Measurements from ENCODE around the gene MYPOP. TPM values are rescaled to one million over a fixed set of nuclear protein-coding genes. Genes with fewer than 3 reads are reported as not detected.

MYPOP gene
- total RNA-seq, 2 experiments from 2014 or later: 10.4 to 11.3 TPM

DNA sequence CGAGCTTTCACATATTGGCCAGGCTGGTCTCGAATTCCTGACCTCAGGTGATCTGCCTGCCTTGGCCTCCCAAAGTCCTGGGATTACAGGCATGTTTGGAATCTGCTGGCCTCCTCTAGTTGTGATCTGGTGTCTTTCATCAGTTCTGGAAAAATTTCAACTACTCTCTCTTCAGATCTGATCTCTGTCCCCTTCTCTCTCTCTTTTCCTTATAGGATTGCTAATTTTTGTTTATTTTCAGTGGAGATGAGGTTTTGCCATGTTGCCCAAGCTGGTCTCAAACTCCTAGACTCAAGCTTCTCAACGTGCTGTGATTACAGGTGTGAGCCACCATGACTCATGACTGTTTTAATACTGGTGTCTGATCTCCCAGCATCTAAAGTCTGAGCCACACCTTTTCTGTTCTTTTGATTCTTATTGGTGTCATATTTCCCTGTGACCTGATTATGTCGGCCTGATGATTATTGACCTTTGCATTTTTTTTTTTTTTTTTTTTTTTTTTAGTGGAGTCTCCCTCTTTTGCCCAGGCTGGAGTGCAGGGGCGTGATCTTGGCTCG is 22.6 kb upstream of the MYPOP start:
- no peaks in the 10 kb centered on the region for H3K9me3 Mint-ChIP-seq (ENCODE audit: insufficient read depth)
- ATAC-seq: no peak

DNA sequence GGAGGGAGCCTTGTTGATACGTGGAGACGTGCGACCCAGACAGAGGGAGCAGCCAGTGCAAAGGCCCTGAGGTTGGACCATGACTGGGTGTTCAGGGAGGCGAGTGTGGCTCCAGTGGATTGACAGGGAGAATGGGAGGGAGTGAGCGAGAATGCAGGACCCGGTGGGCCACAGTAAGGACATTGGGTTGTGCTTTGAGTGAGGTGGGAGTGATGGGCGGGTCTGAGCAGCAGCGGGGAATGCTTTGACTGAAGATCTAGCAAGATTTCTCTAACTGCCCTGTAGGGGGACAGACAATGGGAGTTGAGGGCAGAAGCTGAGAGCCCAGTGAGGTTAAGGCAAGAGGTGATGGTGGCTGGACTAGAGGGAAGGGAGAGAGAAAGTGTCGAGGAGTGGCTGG is 19.9 kb upstream of the MYPOP start:
- peaks cover 49% of the 10 kb centered on the region for H3K4me1 Mint-ChIP-seq (ENCODE audit: low read depth)
- no peaks in the 10 kb centered on the region for H3K9me3 Mint-ChIP-seq (ENCODE audit: insufficient read depth)
- no peak overlapping the region for H3K4me3 Mint-ChIP-seq
- ATAC-seq (no peak), DNase-seq (peak; percentile 31)
- H3K27ac Mint-ChIP-seq: no peak overlapping the region
- CTCF ChIA-PET: interaction anchor here (1.0 to 1.2 kb wide), 2 partner anchors 20 to 153 kb away, joined by 3 read pairs; partner anchors contain the start of genes MYPOP and SIX5
- peaks cover 4% of the 10 kb centered on the region for H3K27me3 Mint-ChIP-seq (ENCODE audit: low read depth)
- H3K36me3 Mint-ChIP-seq (ENCODE audit: low read depth): no peaks in the 10 kb centered on the region
- POLR2A ChIA-PET: no interaction called here

More for the DNA sequence above, 22.6 kb upstream of the MYPOP start:
- Mint-ChIP-seq H3K4me3 (no peak overlapping the region), H3K27ac (peak overlapping the region; percentile 11), H3K4me1 (ENCODE audit: low read depth) (peaks cover 37% of the 10 kb centered on the region), H3K36me3 (ENCODE audit: low read depth) (peaks cover 2% of the 10 kb centered on the region), H3K27me3 (ENCODE audit: low read depth) (peaks cover 11% of the 10 kb centered on the region)
- ChIA-PET CTCF (no interaction called here), POLR2A (no interaction called here)
- no peak for DNase-seq

DNA sequence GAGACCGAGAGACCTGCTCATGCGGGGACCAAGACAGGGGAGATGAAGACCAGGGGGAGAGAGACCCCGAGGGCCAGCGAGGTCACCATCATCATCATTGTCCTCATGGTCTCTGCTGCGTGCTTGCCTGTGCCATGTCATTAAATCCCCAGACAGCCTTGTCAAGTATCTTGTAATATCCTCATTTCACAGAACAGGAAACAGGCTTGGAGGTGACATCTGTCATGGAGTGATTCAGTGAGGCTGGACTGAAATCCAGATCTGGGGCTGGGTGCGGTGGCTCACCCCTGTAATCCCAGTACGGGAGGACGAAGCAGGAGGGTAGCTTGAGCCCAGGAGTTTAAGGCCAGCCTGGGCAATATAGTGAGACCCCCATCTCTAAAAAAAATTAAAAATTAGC is 18.0 kb upstream of the MYPOP start:
- peak; percentile 32 for DNase-seq
- no peaks in the 10 kb centered on the region for H3K36me3 Mint-ChIP-seq (ENCODE audit: low read depth)
- peak overlapping the region; percentile 58 for H3K27ac Mint-ChIP-seq
- H3K4me1 Mint-ChIP-seq (ENCODE audit: low read depth): peaks cover 51% of the 10 kb centered on the region
- H3K27me3 Mint-ChIP-seq (ENCODE audit: low read depth): peaks cover 9% of the 10 kb centered on the region
- H3K4me3 Mint-ChIP-seq: no peak overlapping the region
- peak; percentile 10 for ATAC-seq
- ChIA-PET CTCF (no interaction called here), POLR2A (no interaction called here)
- H3K9me3 Mint-ChIP-seq (ENCODE audit: insufficient read depth): peaks cover 3% of the 10 kb centered on the region

DNA sequence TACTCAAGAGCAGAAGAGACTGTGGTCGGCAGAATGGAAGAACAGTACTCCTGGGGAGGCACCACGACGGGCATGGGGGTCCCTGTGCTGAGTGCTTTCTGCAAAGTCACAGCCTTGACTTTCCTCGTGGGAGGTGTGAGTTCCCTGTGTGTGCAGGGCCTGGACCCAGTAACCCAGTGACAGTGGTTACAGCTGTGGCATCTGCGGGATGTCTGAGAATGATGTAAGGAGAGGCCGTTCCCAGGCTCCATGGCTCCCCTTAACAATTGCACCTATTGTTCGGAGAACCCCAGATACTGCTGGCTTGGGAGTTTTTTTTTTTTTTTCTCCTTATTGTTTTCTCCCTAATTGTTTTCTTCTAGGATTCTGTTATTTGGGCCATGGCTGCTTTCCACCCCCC is 17.3 kb upstream of the MYPOP start:
- Mint-ChIP-seq H3K27me3 (ENCODE audit: low read depth) (peaks cover 9% of the 10 kb centered on the region), H3K9me3 (ENCODE audit: insufficient read depth) (peaks cover 3% of the 10 kb centered on the region), H3K27ac (no peak overlapping the region), H3K4me3 (no peak overlapping the region), H3K4me1 (ENCODE audit: low read depth) (peaks cover 47% of the 10 kb centered on the region), H3K36me3 (ENCODE audit: low read depth) (no peaks in the 10 kb centered on the region)
- DNase-seq: no peak
- CTCF ChIA-PET: interaction anchor here (0.7 kb wide), 2 partner anchors 8 to 36 kb away, joined by 3 to 4 read pairs; no protein-coding TSS in a partner anchor
- peak; percentile 14 for ATAC-seq
- POLR2A ChIA-PET: no interaction called here

DNA sequence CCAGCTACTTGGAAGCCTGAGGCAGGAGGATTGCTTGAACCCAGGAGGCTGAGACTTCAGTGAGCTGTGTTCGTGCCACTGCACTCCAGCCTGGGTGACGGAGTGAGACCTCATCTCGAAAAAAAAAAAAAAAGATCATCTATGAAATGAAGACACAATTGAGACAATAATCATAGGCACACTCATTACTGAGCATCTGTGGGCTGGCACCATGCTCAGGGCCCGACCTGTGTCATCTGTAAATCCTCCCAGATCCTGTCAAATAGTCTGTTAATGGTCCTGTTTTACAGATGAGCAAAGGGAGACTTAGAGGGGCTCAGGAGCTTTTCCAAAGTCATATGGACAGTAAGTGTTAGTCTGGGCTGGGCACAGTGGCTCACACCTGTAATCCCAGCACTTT is 16.3 kb upstream of the MYPOP start:
- no peak for ATAC-seq
- peaks cover 48% of the 10 kb centered on the region for H3K4me1 Mint-ChIP-seq (ENCODE audit: low read depth)

DNA sequence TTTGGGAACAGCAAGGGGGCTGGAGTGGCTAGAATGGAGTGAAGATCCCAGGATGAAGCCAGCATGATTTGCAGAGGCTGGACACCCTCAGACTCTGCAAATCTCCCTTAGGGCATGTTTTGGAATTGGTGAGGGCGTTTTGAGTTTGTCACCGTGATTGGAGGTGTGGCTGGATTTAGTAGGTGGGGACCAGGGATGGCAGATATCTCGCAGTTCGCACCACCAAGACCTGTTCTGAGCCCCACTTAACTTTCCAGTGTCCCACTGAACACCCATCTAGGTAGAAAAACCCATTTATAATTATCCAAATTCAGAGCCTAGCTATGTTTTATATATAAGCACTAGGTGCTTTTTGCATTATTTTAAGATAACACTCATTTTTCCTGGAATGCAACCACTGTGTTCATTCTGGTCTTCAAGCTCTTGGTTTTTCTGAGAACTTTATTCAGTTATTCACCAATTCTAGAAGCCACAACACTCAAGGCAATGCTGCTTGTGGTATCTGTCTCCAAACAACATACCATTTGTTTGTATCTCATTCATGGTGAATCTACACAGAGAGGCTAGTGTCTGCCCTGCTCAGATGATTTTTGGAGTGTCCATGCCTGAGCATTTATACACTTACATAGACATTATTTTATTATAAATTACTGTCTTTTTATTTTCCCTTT is 15.1 kb upstream of the MYPOP start:
- DNase-seq: peak; percentile 69
- POLR2A ChIA-PET: interaction anchor here (0.7 to 1.3 kb wide), 2 partner anchors 14 to 16 kb away, joined by 3 to 5 read pairs; partner anchors contain the start of gene MYPOP
- peaks cover 3% of the 10 kb centered on the region for H3K9me3 Mint-ChIP-seq (ENCODE audit: insufficient read depth)
- H3K27ac Mint-ChIP-seq: peak overlapping the region; percentile 84
- no peaks in the 10 kb centered on the region for H3K36me3 Mint-ChIP-seq (ENCODE audit: low read depth)
- CTCF ChIA-PET: interaction anchor here (0.6 to 1.0 kb wide), 2 partner anchors 14 to 111 kb away, joined by 3 to 8 read pairs; partner anchors contain the start of gene MYPOP
- peaks cover 49% of the 10 kb centered on the region for H3K4me1 Mint-ChIP-seq (ENCODE audit: low read depth)
- peak; percentile 85 for ATAC-seq
- peaks cover 18% of the 10 kb centered on the region for H3K27me3 Mint-ChIP-seq (ENCODE audit: low read depth)
- H3K4me3 Mint-ChIP-seq: peak overlapping the region; percentile 43

More for the DNA sequence above, 16.3 kb upstream of the MYPOP start:
- Mint-ChIP-seq H3K9me3 (ENCODE audit: insufficient read depth) (peaks cover 3% of the 10 kb centered on the region), H3K27me3 (ENCODE audit: low read depth) (peaks cover 9% of the 10 kb centered on the region), H3K27ac (peak overlapping the region; percentile 25), H3K4me3 (no peak overlapping the region), H3K36me3 (ENCODE audit: low read depth) (no peaks in the 10 kb centered on the region)
- ChIA-PET CTCF (interaction anchor here (0.7 kb wide), 2 partner anchors 9 to 35 kb away, joined by 3 to 4 read pairs; no protein-coding TSS in a partner anchor), POLR2A (interaction anchor here (1.3 kb wide), 1 partner anchor 17 kb away, joined by 5 read pairs; the partner anchor contains the start of gene MYPOP)
- no peak for DNase-seq

DNA sequence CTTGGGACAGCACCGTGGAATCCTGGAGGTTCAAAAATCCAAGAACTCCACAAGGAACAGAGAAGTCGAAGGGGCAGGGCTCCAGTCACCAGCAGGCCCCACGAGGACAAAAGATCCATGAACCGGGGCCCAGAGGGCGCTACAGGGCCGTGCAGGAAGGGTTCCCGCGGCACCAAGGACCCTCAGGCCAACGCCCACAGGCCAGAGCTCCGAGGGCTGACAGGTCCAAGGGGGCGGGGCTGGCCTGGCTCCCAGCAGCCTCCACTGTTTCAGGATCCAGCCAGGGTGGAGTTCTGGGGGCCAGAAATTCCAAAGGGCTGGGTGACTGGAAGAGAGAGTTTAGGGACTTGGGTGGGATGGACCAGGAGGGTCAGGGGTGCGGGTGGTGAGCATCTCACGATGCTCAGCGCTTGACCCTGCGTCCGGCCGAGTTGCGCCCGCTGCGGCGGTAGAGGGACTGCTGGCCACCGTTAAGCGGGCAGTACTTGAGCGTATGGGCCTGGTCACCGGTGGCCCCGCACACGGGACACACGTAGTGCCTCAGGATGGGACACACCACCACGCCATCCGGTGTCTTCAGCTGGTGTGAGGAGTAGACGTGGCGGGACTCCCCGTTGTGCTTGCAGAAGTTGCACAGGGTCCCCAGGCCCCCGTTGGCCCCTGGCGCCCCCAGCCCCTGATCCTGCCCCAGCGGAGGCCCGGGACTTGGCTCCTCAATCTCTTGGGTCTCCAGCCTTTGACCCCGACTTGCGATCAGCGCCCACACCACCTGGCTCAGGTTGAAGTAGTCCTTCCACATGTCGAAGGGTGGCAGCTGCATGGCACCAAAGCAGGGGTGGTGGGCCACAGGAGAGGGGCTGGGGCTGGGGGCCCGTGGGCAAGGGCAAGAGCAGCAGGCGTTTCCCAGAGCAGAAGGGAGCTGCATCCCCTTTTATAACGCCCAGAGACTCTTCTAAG is 11.7 kb upstream of the MYPOP start, which contains the start of gene NANOS2:
TSS of gene NANOS2 (minus strand) at position 905 of the 957 bp plus-strand sequence. CDS start at position 820, 85 bp downstream.
- H3K27ac Mint-ChIP-seq: no peak within 1 kb of the TSS

DNA sequence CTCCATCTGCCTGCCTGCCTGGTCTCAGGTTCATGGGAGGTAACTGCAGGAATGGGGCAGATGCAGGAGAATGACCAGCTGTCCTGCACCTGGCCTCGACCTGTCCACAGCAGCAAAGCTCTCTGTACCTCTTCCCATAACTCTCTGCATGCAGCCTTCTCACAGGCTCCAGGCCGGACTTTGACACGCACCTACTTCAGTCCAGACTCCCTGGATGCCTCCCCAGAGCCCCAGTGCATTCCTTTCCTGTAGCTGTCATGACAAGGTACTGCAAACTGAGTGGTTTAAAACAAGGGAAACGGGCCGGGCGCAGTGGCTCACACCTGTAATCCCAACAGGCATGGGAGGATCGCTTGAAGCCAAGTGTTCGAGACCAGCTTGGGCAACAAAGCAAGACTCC is 8.9 kb upstream of the MYPOP start:
- no peak for DNase-seq
- H3K9me3 Mint-ChIP-seq (ENCODE audit: insufficient read depth): peaks cover 1% of the 10 kb centered on the region
- ATAC-seq: no peak
- peaks cover 8% of the 10 kb centered on the region for H3K4me1 Mint-ChIP-seq (ENCODE audit: low read depth)
- H3K36me3 Mint-ChIP-seq (ENCODE audit: low read depth): no peaks in the 10 kb centered on the region
- no peak overlapping the region for H3K27ac Mint-ChIP-seq
- CTCF ChIA-PET: no interaction called here
- POLR2A ChIA-PET: interaction anchor here (0.9 kb wide), 1 partner anchor 9 kb away, joined by 3 read pairs; the partner anchor contains the start of gene MYPOP
- no peak overlapping the region for H3K4me3 Mint-ChIP-seq
- peaks cover 28% of the 10 kb centered on the region for H3K27me3 Mint-ChIP-seq (ENCODE audit: low read depth)

More for the DNA sequence above, 11.7 kb upstream of the MYPOP start, which contains the start of gene NANOS2:
- ATAC-seq: no peak
- Mint-ChIP-seq H3K4me1 (ENCODE audit: low read depth) (peaks cover 28% of the 10 kb centered on the region), H3K36me3 (ENCODE audit: low read depth) (no peaks in the 10 kb centered on the region), H3K27me3 (ENCODE audit: low read depth) (peaks cover 29% of the 10 kb centered on the region), H3K4me3 (no peak within 1 kb of the TSS), H3K9me3 (ENCODE audit: insufficient read depth) (peaks cover 3% of the 10 kb centered on the region)
- ChIA-PET POLR2A (no interaction called here), CTCF (interaction anchor here (1.5 kb wide), 1 partner anchor 11 kb away, joined by 5 read pairs; no protein-coding TSS in a partner anchor)
- DNase-seq: peak; percentile 51

DNA sequence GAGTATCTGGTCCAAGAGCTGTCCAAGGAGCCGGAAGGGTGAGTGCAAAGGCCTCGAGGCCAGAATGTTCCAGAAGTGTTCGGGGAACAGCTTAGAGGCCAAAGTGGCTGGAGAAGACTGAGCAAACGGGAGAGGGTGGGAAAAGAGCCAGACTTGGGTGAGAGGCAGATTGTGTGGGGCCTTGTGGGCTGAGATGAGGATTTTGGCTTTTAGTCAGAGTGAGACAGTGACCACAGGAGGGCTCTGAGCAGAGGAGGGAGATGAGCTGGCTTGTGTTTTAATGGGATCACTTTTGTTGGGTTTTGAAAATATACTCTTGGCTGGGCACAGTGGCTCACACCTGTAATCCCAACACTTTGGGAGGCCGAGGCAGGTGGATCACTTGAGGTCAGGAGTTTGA is 6.5 kb upstream of the MYPOP start:
- peaks cover 25% of the 10 kb centered on the region for H3K27me3 Mint-ChIP-seq (ENCODE audit: low read depth)
- DNase-seq (no peak), ATAC-seq (no peak)
- H3K27ac Mint-ChIP-seq: no peak overlapping the region
- H3K36me3 Mint-ChIP-seq (ENCODE audit: low read depth): no peaks in the 10 kb centered on the region
- H3K4me1 Mint-ChIP-seq (ENCODE audit: low read depth): peaks cover 7% of the 10 kb centered on the region
- ChIA-PET CTCF (no interaction called here), POLR2A (no interaction called here)
- H3K4me3 Mint-ChIP-seq: no peak overlapping the region
- no peaks in the 10 kb centered on the region for H3K9me3 Mint-ChIP-seq (ENCODE audit: insufficient read depth)

DNA sequence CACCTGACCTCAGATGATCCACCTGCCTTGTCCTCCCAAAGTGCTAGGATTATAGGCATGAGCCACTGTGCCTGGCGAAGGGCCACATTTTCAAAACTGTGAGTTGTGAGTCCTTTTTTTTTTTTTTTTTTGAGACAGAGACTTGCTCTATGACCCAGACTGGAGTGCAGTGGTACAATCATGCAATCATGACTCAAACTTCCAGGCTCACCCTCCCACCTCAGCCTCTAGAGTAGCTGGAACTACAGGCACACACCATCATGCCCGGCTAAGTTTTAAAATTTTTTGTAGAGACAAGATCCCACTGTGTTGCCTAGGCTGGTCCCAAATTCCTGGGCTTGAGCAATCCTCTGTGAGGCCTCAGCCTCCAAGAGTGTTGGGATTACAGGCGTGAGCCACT is 3.8 kb upstream of the MYPOP start:
- Mint-ChIP-seq H3K27ac (no peak overlapping the region), H3K27me3 (ENCODE audit: low read depth) (peaks cover 16% of the 10 kb centered on the region), H3K36me3 (ENCODE audit: low read depth) (peaks cover 2% of the 10 kb centered on the region), H3K4me3 (no peak overlapping the region), H3K4me1 (ENCODE audit: low read depth) (peaks cover 18% of the 10 kb centered on the region), H3K9me3 (ENCODE audit: insufficient read depth) (no peaks in the 10 kb centered on the region)
- ChIA-PET CTCF (no interaction called here), POLR2A (interaction anchor here (0.7 to 1.3 kb wide), 2 partner anchors 22 to 78 kb away, joined by 3 to 4 read pairs; no protein-coding TSS in a partner anchor)
- DNase-seq (no peak), ATAC-seq (no peak)

DNA sequence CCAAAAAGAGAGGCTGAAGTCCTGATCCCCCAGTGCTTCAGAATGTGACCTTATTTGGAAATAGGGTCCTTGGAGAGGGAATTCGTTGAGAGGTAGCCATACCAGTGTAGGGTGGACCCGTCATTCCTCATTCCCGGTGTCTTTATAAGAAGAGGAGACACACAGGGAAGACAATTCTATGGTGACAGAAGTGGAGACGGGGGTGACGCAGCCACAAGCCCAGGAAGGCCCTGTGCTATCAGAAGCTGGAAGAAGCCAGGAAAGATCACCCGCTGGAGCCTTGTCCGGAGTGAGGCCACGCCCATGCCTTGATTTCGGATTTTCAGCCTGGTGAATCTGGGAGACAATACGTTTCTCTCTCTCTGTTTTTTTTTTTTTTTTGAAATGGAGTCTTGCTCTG is 2.6 kb upstream of the MYPOP start:
- ATAC-seq (no peak), DNase-seq (no peak)
- Mint-ChIP-seq H3K4me3 (no peak overlapping the region), H3K27ac (no peak overlapping the region), H3K4me1 (ENCODE audit: low read depth) (peaks cover 28% of the 10 kb centered on the region), H3K36me3 (ENCODE audit: low read depth) (peaks cover 11% of the 10 kb centered on the region), H3K9me3 (ENCODE audit: insufficient read depth) (no peaks in the 10 kb centered on the region), H3K27me3 (ENCODE audit: low read depth) (peaks cover 11% of the 10 kb centered on the region)
- POLR2A ChIA-PET: interaction anchor here (0.6 kb wide), 1 partner anchor 19 kb away, joined by 5 read pairs; the partner anchor contains the start of gene IRF2BP1
- CTCF ChIA-PET: no interaction called here
